Erythroblast (primary cell): ENCODE measurements around the gene ELOVL6.

Source experiments
- GATA1 ChIP-seq: IDR thresholded peaks from 2 replicates; pipeline ENCODE4 v1.6.1; 2011; ENCODE audit warnings: low read depth, mild to moderate bottlenecking, control low read depth, low read length, moderate library complexity
- POLR2A ChIP-seq: IDR thresholded peaks from 2 replicates; pipeline ENCODE4 v1.6.1; 2011; ENCODE audit warnings: mild to moderate bottlenecking, low read length

- no peak for TF ChIP-seq POLR2A
- TF ChIP-seq GATA1 = no peak
These were observed 40.8 kb downstream of the ELOVL6 start for GRCh38 chr4:110157580-110157979.
